WERI-Rb-1 (cell line): Measurements from ENCODE around the gene DCLK1.

Experiments used
- DNase-seq: peaks from one replicate; pipeline ENCODE4 v3.0.0-alpha.2; 2020
- H3K27ac ChIP-seq: fragments of 250-450 bp; sonication (Bioruptor Pico); 2 replicates; pipeline ENCODE4 v1.5.1; 2020; ENCODE audit warnings: mild to moderate bottlenecking, moderate library complexity
- H3K27me3 ChIP-seq: fragments of 250-450 bp; sonication (Bioruptor Pico); 2 replicates; pipeline ENCODE4 v1.5.1; 2021; ENCODE audit warnings: mild to moderate bottlenecking, low read depth, moderate library complexity; ENCODE audit not compliant: insufficient read depth, severe bottlenecking
- H3K36me3 ChIP-seq: fragments of 250-450 bp; sonication (Bioruptor Pico); 2 replicates; pipeline ENCODE4 v1.5.1; 2020; ENCODE audit warnings: mild to moderate bottlenecking, moderate library complexity
- H3K4me3 ChIP-seq: 2 replicates; pipeline ENCODE4 v1.5.1; 2011; ENCODE audit warnings: low read depth, mild to moderate bottlenecking, control low read depth, low read length
- H3K9me3 ChIP-seq: fragments of 250-450 bp; sonication (Bioruptor Pico); 2 replicates; pipeline ENCODE4 v1.5.1; 2021; ENCODE audit warnings: mild to moderate bottlenecking, moderate library complexity; ENCODE audit not compliant: severe bottlenecking
- CTCF ChIP-seq: IDR thresholded peaks from 2 replicates; pipeline ENCODE4 v1.5.1; 2011; ENCODE audit warnings: low read depth, mild to moderate bottlenecking, control low read depth, inconsistent platforms, low read length

DCLK1 gene

GRCh38 chr13:35887115-35887666 lies 244.0 kb downstream of the DCLK1 start:
- H3K27ac ChIP-seq = no peak overlapping the region
- no peaks in the 10 kb centered on the region for H3K27me3 ChIP-seq
- H3K4me3 ChIP-seq = no peak overlapping the region
- H3K9me3 ChIP-seq = no peaks in the 10 kb centered on the region
- no peaks in the 10 kb centered on the region for H3K36me3 ChIP-seq
- no peak for TF ChIP-seq CTCF
- DNase-seq = no peak

- TF ChIP-seq CTCF = no peak
- no peak overlapping the region for H3K27ac ChIP-seq
- no peaks in the 10 kb centered on the region for H3K27me3 ChIP-seq
- no peaks in the 10 kb centered on the region for H3K36me3 ChIP-seq
- H3K9me3 ChIP-seq = no peaks in the 10 kb centered on the region
- H3K4me3 ChIP-seq = no peak overlapping the region
- no peak for DNase-seq
Observed at GRCh38 chr13:35886332-35887114, 244.7 kb downstream of the DCLK1 start.

- no peaks in the 10 kb centered on the region for H3K36me3 ChIP-seq
- DNase-seq = no peak
Observed at GRCh38 chr13:35884211-35884760, 246.9 kb downstream of the DCLK1 start.

GRCh38 chr13:35882722-35883497 lies 248.3 kb downstream of the DCLK1 start:
- H3K36me3 ChIP-seq = no peaks in the 10 kb centered on the region
- H3K9me3 ChIP-seq = no peaks in the 10 kb centered on the region
- no peak for DNase-seq
- H3K27me3 ChIP-seq = no peaks in the 10 kb centered on the region
- TF ChIP-seq CTCF = no peak
- H3K4me3 ChIP-seq = no peak overlapping the region
- H3K27ac ChIP-seq = no peak overlapping the region

More at GRCh38 chr13:35884211-35884760, 246.9 kb downstream of the DCLK1 start:
- H3K27me3 ChIP-seq = no peaks in the 10 kb centered on the region
- no peak for TF ChIP-seq CTCF
- H3K9me3 ChIP-seq = no peaks in the 10 kb centered on the region
- no peak overlapping the region for H3K27ac ChIP-seq
- no peak overlapping the region for H3K4me3 ChIP-seq

DNA sequence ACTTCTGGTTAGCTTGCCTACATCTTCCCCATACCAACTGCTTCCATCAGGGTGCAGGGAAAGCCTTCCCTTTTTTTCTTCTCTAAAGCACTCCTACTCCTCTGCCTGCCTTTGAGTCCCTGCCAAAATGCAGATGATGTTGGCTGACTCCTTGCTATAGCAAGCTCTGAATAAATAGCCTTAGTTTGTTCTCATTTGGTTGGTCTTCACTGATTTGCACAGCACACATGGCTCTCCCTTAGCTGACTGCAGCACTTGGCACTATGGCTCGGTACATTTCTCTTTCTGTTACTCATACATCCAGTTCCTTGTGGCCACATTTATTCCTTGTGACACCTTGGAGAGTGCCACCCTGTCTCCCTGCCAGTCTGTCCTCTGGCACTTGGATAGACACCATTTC lies 249.8 kb downstream of the DCLK1 start:
- H3K4me3 ChIP-seq = no peak overlapping the region
- DNase-seq = no peak
- no peak overlapping the region for H3K27ac ChIP-seq
- no peaks in the 10 kb centered on the region for H3K27me3 ChIP-seq
- TF ChIP-seq CTCF = no peak
- H3K36me3 ChIP-seq = no peaks in the 10 kb centered on the region
- H3K9me3 ChIP-seq = no peaks in the 10 kb centered on the region
